GM12891 (cell line): ENCODE measurements around the gene SORCS1.

Experiments used
- POLR2A ChIP-seq: IDR thresholded peaks from 2 replicates; pipeline ENCODE4 v1.6.1; 2011; ENCODE audit warnings: low read depth, low read length, control low read depth
- POLR2AphosphoS5 ChIP-seq: IDR thresholded peaks from 2 replicates; pipeline ENCODE4 v1.6.1; 2011; ENCODE audit warnings: low read depth, low read length, control low read depth
- SPI1 ChIP-seq: IDR thresholded peaks from 2 replicates; pipeline ENCODE4 v1.6.1; 2011; ENCODE audit warnings: low read depth, low read length, control low read depth
- TAF1 ChIP-seq: IDR thresholded peaks from 2 replicates; pipeline ENCODE4 v1.6.1; 2011; ENCODE audit warnings: low read depth, low read length, control low read depth

GRCh38 chr10:107169516-107169915, 5.0 kb upstream of the SORCS1 start:
- TF ChIP-seq POLR2A: no peak
- no peak for TF ChIP-seq POLR2AphosphoS5
- TF ChIP-seq SPI1: no peak
- no peak for TF ChIP-seq TAF1
